Mucosa of stomach (tissue), 1 donor: ENCODE data around the gene GAS2L2.

Experiments used
- H3K27me3 ChIP-seq: one replicate; pipeline ENCODE4 v1.7.0; 2013; ENCODE audit warnings: mild to moderate bottlenecking, low read length; ENCODE audit not compliant: control insufficient read depth, insufficient read depth
- H3K36me3 ChIP-seq: one replicate; pipeline ENCODE4 v1.7.0; 2013; ENCODE audit warnings: low read length; ENCODE audit not compliant: control insufficient read depth, insufficient read depth
- H3K4me1 ChIP-seq: one replicate; pipeline ENCODE4 v1.7.0; 2013; ENCODE audit warnings: mild to moderate bottlenecking, low read length; ENCODE audit not compliant: control insufficient read depth, insufficient read depth
- H3K4me3 ChIP-seq: one replicate; pipeline ENCODE4 v1.7.0; 2013; ENCODE audit warnings: low read length
- H3K9ac ChIP-seq: one replicate; pipeline ENCODE4 v1.7.0; 2013; ENCODE audit warnings: mild to moderate bottlenecking, low read length, moderate library complexity
- H3K9me3 ChIP-seq: one replicate; pipeline ENCODE4 v1.7.0; 2013; ENCODE audit warnings: mild to moderate bottlenecking, low read length, moderate library complexity; ENCODE audit not compliant: control insufficient read depth
- donor health status: Pancreatic carcinoma.

Gene GAS2L2

GRCh38 chr17:35752945-35753764 is at the start of gene GAS2L2:
Gene GAS2L2, minus strand, starts transcription at chr17:35753239. Its CDS starts 389 bp downstream, at chr17:35752850.
- Histone ChIP-seq H3K27me3 (peaks cover 36% of the 10 kb centered on the region), H3K9me3 (no peaks in the 10 kb centered on the region), H3K9ac (no peak within 1 kb of the TSS), H3K4me3 (no peak within 1 kb of the TSS), H3K4me1 (peaks cover 30% of the 10 kb centered on the region), H3K36me3 (no peaks in the 10 kb centered on the region)

GRCh38 chr17:35801583-35802224 is 48.7 kb upstream of the GAS2L2 start:
- H3K36me3 ChIP-seq, result no peaks in the 10 kb centered on the region
- H3K4me1 ChIP-seq, result peaks cover 14% of the 10 kb centered on the region
- H3K9me3 ChIP-seq, result no peaks in the 10 kb centered on the region
- H3K9ac ChIP-seq, result no peak overlapping the region
- H3K4me3 ChIP-seq, result no peak overlapping the region
- no peaks in the 10 kb centered on the region for H3K27me3 ChIP-seq

- no peaks in the 10 kb centered on the region for H3K36me3 ChIP-seq
- H3K9me3 ChIP-seq, result no peaks in the 10 kb centered on the region
- no peak overlapping the region for H3K4me3 ChIP-seq
- peaks cover 5% of the 10 kb centered on the region for H3K27me3 ChIP-seq
- peaks cover 21% of the 10 kb centered on the region for H3K4me1 ChIP-seq
- no peak overlapping the region for H3K9ac ChIP-seq
Observed at GRCh38 chr17:35799942-35800341, 46.9 kb upstream of the GAS2L2 start.

GRCh38 chr17:35797918-35798317 is 44.9 kb upstream of the GAS2L2 start:
- no peaks in the 10 kb centered on the region for H3K9me3 ChIP-seq
- no peak overlapping the region for H3K4me3 ChIP-seq
- H3K36me3 ChIP-seq, result no peaks in the 10 kb centered on the region
- H3K27me3 ChIP-seq, result peaks cover 5% of the 10 kb centered on the region
- H3K4me1 ChIP-seq, result peaks cover 30% of the 10 kb centered on the region
- no peak overlapping the region for H3K9ac ChIP-seq

GRCh38 chr17:35797370-35797769 is 44.3 kb upstream of the GAS2L2 start:
- Histone ChIP-seq H3K27me3 (peaks cover 5% of the 10 kb centered on the region), H3K4me3 (no peak overlapping the region), H3K9ac (no peak overlapping the region), H3K4me1 (peaks cover 30% of the 10 kb centered on the region), H3K9me3 (no peaks in the 10 kb centered on the region), H3K36me3 (no peaks in the 10 kb centered on the region)

- Histone ChIP-seq H3K4me3 (no peak overlapping the region), H3K9me3 (no peaks in the 10 kb centered on the region), H3K36me3 (no peaks in the 10 kb centered on the region), H3K4me1 (peaks cover 30% of the 10 kb centered on the region), H3K9ac (no peak overlapping the region), H3K27me3 (peaks cover 5% of the 10 kb centered on the region)
Observed at GRCh38 chr17:35796942-35797341, 43.9 kb upstream of the GAS2L2 start.

- Histone ChIP-seq H3K9ac (peak overlapping the region; percentile 63), H3K36me3 (no peaks in the 10 kb centered on the region), H3K4me1 (peaks cover 23% of the 10 kb centered on the region), H3K4me3 (peak overlapping the region; percentile 25), H3K27me3 (peaks cover 5% of the 10 kb centered on the region), H3K9me3 (no peaks in the 10 kb centered on the region)
Observed at GRCh38 chr17:35795871-35796265, 42.8 kb upstream of the GAS2L2 start.

GRCh38 chr17:35795007-35795870 is 42.2 kb upstream of the GAS2L2 start, which contains the start of gene MMP28:
Gene MMP28, minus strand, starts transcription at chr17:35795641. Its CDS starts 264 bp downstream, at chr17:35795377.
- Histone ChIP-seq H3K4me1 (peaks cover 20% of the 10 kb centered on the region), H3K9ac (peak within 1 kb of the TSS; percentile 63), H3K4me3 (peak within 1 kb of the TSS; percentile 68), H3K9me3 (no peaks in the 10 kb centered on the region), H3K36me3 (no peaks in the 10 kb centered on the region), H3K27me3 (peaks cover 5% of the 10 kb centered on the region)

- Histone ChIP-seq H3K9ac (no peak overlapping the region), H3K4me1 (peaks cover 26% of the 10 kb centered on the region), H3K4me3 (no peak overlapping the region), H3K9me3 (no peaks in the 10 kb centered on the region), H3K27me3 (peaks cover 5% of the 10 kb centered on the region), H3K36me3 (no peaks in the 10 kb centered on the region)
Observed at GRCh38 chr17:35793257-35793656, 40.2 kb upstream of the GAS2L2 start.

- H3K9ac ChIP-seq, result no peak overlapping the region
- peaks cover 5% of the 10 kb centered on the region for H3K27me3 ChIP-seq
- no peaks in the 10 kb centered on the region for H3K9me3 ChIP-seq
- no peak overlapping the region for H3K4me3 ChIP-seq
- no peaks in the 10 kb centered on the region for H3K36me3 ChIP-seq
- peaks cover 41% of the 10 kb centered on the region for H3K4me1 ChIP-seq
Observed at GRCh38 chr17:35791681-35792350, 38.8 kb upstream of the GAS2L2 start.

- Histone ChIP-seq H3K4me1 (peaks cover 43% of the 10 kb centered on the region), H3K9ac (no peak overlapping the region), H3K9me3 (no peaks in the 10 kb centered on the region), H3K36me3 (no peaks in the 10 kb centered on the region), H3K27me3 (peaks cover 2% of the 10 kb centered on the region), H3K4me3 (no peak overlapping the region)
Observed at GRCh38 chr17:35790841-35791240, 37.8 kb upstream of the GAS2L2 start.
